ENCODE measurements around the gene CCDC9. TPM values are rescaled to one million over a fixed set of nuclear protein-coding genes. Genes with fewer than 3 reads are reported as not detected.
"Not testable (repeated sequence)": the region's sequence is repeated elsewhere in the genome, so short reads cannot be mapped to it uniquely, and the experiment has no call there.

CCDC9 gene
- polyA plus RNA-seq, 10 donors: 15.3 to 22.4 (median 19.1) TPM

DNA sequence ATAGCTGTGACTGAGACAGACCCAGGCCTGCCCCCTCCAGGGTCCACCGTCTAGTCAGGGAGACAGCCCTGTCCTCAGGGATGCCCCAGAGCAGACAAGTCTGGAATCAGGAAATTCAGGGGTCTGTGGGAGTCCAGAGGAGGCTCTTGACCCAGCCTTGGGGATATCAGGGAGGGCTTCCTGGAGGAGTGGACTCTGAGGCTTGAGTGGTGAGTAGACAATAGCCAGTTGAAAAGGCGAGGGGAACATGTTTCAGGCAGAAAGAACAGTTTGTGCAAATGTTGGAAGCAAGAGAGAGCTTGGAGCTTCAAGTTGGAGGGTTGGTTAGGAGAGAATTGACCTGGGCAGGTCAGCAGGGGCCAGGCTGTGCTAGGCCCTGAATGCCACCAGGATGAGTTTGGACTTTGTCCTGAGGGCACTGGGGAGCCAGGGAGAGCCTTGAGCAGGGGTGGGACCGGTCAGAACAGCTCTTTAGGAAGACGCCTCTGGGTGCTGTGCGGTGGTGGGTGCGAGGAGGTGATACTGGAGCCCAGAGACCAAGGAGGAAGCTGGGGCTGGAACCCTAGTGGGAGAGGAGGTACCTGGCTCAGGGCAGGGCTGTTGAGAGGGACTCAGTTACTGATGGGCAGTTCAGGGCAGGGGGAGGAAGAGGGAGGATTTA is 2.7 kb downstream of the CCDC9 start:
- no peak for DNase-seq

DNA sequence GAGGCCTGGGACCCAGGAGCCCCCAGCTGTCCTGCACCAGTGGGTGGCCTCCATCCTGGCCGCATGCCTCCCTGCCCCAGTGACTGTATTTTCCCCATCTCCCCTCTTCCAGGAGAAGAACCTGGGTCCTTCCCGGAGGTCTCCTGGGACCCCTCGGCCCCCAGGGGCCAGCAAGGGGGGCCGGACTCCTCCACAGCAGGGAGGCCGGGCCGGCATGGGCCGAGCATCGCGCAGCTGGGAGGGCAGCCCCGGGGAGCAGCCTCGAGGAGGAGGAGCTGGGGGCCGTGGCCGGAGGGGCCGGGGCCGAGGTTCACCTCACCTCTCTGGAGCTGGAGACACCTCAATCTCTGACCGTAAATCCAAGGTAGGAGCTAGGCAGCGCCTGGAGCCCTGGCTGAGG is 4.2 kb downstream of the CCDC9 start:
- no peak for DNase-seq

GRCh38 chr19:47261946-47262793 is 5.8 kb downstream of the CCDC9 start:
- DNase-seq: not testable (repeated sequence)

DNA sequence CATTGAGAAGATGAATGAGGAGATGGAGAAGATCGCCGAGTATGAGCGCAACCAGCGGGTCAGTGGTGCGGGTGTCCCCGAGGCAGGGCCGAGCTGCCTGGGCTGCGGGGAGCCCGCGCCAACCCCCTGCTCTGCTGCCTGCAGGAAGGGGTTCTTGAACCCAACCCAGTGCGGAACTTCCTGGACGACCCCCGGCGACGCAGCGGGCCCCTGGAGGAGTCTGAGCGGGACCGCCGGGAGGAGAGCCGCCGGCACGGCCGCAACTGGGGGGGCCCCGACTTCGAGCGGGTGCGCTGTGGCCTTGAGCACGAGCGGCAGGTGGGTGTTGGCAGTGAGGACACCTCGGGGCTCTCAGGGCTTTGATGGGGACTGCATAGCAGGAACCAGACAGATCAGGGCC is 8.3 kb downstream of the CCDC9 start:
- DNase-seq: no peak

DNA sequence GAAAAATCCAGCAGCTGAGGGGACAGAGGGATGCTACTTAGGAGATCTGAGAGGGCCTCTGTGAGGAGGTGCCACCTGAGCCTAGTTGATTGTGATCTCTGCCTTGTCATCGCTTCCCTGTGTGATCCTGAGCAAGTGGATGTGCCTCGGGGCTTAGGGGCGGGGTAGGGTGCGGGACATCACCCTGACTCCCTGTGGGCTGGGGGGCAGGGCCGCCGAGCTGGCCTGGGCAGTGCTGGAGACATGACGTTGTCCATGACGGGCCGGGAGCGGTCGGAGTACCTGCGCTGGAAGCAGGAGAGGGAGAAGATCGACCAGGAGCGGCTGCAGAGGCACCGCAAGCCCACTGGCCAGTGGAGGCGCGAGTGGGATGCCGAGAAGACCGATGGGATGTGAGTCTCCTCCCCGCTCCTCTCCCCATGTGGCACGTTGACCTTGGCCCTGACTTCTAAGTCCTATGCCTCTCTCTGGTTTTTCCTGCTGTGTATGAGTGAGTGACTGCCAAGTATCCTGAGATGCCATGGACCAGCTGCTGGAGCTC is 10.1 kb downstream of the CCDC9 start:
- DNase-seq: no peak

GRCh38 chr19:47267350-47267759 is 11.0 kb downstream of the CCDC9 start:
- DNase-seq: peak in 1 of 3 donors; percentile 37

- no peak for DNase-seq
Measured at GRCh38 chr19:47268028-47268427, 11.7 kb downstream of the CCDC9 start.

GRCh38 chr19:47269596-47269995 is 13.3 kb downstream of the CCDC9 start:
- DNase-seq: no peak

- no peak for DNase-seq
Measured at GRCh38 chr19:47270408-47270807, 14.1 kb downstream of the CCDC9 start.

GRCh38 chr19:47271949-47272348 is 15.6 kb downstream of the CCDC9 start:
- DNase-seq: no peak

DNA sequence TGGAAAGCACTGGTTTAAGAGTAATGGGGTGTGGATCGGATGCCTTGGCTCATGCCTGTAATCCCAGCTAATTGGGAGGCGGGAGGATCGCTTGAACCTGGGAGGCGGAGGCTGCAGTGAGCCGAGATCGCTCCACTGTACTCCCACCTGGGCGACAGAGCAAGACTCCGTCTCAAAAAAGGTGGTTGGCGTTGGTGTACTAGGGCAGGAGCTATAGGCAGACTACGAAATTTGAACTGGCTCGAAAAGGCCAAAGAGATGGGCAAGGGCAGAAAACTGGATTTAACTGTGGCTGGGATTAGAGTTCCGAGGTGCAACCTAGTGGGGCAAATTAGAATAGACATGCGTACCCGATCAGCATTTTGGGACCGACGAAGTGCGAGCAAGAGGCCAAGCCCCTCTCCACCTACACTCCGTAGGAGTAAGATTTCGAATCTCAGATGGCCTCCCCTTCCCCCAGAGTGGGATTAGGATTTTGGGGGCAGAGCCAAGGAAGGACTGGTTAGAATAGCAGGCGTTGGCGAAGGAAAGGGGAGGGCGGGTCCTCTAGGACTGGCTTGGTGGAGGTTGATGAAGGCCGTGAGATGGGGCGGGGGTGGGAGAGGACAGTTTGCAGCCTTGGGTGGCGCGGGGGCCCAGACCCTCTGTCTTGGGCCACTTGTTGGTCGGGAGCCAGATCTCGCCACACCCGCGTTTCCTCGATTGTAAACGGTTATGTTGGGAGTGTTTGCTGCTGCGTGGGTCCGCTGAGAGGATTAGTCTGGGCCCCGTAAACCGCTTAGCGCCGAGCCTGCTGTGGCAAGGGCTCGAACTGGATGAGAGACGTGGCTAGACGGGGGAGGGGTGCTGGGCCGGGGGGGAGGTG is 16.4 kb downstream of the CCDC9 start:
- no peak for DNase-seq

DNA sequence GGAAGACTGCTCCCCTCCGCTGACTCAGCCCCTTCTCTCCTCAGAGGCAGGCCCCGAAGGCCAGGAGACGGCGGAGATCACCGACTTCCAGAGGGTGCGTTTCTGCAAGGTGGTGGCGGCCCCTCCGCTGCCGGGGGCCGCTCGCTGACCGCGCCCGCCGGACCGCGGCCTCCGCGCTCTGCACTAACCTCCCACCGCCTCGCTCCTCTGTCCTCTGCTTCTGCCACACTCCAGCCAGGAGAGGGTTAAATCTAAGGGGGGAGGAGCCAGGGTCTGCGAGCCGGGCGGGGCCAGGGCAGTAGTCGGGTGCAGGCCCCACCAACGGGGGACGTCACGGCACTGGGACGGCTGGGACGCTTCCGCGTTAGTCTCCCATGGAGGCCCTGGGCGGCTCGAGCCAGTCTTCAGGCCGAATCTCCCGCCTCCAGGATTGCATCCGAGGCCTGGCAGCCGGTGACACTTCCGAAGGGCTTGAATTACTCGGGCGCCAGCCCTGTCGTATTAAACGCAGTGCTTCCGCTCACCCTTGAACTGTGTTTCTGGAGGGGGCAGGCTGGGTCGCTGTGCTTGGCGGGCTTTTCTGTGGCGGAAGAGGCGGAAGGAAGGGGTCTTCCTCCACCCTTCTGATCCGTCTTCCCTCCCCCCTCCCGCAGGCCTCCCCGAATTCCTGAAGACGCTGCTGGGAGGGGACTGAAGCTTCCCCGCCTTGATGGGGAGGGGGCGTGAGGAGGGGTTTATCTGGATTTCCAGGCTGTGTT is 17.2 kb downstream of the CCDC9 start:
- DNase-seq: peak; percentile 95 to 98 (median 95)

GRCh38 chr19:47274071-47274890 is 18.0 kb downstream of the CCDC9 start, which contains the start of gene INAFM1:
Gene INAFM1, plus strand, starts transcription at chr19:47274885. Its CDS starts 35 bp downstream, at chr19:47274920.
- peak; percentile 92 to 98 (median 95) for DNase-seq

DNA sequence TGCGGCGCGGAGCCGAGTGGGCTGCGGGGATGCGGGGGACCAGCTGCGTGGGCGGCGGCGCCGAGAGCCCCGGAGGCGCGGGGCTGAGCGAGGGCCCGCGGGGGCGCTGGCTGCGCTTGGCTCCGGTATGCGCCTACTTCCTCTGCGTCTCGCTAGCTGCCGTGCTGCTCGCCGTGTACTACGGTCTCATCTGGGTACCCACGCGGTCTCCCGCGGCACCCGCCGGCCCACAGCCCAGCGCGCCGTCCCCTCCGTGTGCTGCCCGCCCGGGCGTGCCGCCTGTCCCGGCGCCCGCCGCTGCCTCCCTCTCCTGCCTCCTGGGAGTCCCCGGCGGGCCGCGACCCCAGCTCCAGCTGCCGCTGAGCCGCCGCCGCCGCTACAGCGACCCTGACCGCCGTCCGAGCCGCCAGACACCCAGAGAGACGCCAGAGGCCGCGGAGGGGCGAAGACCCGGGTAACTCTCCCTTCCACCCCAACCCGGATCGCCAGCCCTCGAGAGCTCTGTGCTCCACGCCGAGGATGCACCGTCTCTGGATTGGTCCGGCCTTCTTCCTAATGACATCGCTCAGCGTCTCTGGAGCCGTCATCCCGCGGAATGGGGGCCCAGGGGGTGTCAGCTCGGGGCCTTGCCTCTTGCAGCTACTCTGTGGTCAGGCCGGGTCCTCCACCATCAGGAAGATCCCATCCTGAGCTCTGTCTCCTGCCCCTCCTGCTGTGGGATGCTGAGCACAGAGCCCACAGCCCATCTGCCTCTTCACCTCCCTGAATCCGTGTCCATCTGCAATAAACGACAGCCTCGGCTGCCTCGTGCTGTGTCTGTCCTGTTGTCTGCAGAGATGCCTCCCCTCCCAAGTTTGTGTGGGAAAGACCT is 18.8 kb downstream of the CCDC9 start:
- peak in 2 of 3 donors; percentile 53 to 77 for DNase-seq

DNA sequence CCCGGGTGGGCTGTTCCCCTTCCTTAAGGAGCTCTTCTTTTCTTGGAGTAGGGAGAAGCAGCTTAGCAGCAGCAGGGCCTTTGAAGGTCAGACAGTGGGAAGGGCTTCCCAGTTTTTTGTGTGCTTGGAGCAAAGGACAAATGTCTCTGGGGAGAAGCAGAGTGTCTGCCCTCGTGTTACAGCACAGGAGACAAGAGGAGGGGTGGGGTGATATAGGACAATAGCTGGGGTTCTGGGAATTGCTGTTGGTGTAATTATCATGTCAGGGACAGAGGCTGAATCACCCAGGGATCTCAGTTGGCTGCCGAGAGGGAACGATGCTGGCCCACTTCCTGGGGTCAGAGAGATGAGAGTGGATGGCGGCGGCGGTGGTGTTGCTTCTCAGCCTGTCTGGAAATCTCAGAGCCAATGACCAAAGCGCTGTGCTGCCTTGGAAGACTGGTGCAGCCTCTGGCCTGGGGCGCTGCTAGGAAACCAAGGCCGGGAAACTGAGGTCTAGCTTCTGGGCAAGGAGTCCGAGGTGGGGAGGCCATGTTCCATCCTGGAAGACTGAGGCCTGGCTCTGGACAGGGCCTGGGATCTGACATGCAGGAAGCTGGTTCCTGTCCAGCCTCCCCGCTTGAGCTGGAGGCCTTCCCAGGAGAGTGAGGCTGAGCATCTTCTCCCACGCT is 19.6 kb downstream of the CCDC9 start:
- DNase-seq: peak in 2 of 3 donors; percentile 39 to 70

DNA sequence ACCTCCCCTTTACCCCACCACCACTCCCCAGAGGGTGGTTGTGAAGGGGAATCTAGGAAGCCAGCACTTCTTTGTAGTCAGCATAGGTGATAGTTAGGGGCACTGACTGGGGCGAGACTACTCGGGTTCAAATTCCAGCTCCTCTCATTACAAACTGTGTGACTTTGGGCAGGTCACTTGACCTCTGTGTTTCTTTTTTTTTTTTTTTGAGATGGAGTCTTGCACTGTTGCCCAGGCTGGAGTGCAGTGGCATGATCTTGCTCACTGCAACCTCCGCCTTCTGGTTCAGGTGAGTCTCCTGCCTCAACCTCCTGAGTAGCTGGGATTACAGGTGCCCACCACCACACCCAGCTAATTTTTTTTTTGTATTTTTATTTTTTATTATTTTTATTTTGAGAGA is 20.2 kb downstream of the CCDC9 start:
- not testable (repeated sequence) for DNase-seq

DNA sequence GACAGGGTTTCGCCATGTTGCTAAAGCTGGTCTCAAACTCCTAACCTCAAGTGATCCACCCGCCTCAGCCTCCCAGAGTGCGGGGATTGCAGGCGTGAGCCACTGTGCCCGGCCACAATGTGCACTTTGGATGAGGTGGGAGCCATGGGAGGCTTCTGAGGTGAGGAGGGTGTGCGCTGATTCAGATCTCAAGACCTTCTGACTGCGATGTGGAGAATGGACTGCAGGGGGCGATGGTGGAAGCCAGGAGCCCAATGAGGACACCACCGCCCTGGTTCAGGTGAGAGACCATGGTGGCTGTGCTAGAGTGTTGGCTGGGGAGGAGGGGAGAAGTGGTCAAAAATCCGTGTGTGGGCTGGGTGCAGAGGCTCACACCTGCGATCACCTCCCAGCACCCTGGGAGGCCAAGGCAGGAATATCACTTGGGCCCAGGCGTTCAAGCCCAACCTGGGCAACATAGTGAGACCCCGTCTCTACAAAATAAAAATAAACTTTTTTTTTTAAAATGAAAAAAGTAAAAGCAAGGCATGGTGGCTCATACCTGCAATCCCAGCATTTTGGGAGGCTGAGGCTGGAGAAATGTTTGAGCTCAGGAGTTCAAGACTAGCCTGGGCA is 24.0 kb downstream of the CCDC9 start:
- no peak for DNase-seq
